ENCODE data around the gene DSTYK.
A peak's percentile ranks its signal among the peaks of the same experiment; 100 is the strongest.

The DSTYK gene

GRCh38 chr1:205129447-205130029 lies 82.0 kb downstream of the DSTYK start:
- H3K9me3 ChIP-seq = no peaks in the 10 kb centered on the region
- no peak for TF ChIP-seq CTCF (IDR thresholded peaks at IDR 0.05)

DNA sequence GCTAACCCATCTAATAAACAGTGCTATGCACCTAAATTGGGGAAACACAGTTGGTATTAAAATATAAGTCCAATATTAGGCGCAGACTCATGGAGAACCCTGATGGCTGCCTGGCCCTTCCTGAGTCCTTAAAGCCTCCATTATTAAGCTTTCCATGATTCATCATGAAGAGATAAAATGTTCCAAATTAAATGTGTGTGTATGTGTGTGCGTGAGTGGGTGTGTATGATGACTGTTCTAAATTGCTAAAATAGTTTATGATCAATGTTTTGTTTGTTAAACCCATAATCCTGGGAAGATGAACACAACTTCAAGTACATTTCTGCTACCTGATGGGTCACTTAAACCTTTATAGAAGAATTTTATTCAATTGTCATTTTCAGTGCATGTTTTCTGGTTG lies 83.5 kb downstream of the DSTYK start:
- no peak for TF ChIP-seq CTCF (IDR thresholded peaks at IDR 0.05)
- Histone ChIP-seq H3K4me1 (ENCODE audit: control insufficient read depth in 1 of 2, insufficient read depth in 1 of 2, low read depth in 1 of 2, low read length in 1 of 2) (peaks cover 12 to 15% of the 10 kb centered on the region in 2 experiments), H3K9me3 (no peaks in the 10 kb centered on the region), H3K27ac (peak overlapping the region; percentile 64), H3K4me3 (ENCODE audit: low read depth in 1 of 2, low read length in 1 of 2) (no peak overlapping the region), H3K36me3 (no peaks in the 10 kb centered on the region), H3K27me3 (no peaks in the 10 kb centered on the region)

More at GRCh38 chr1:205129447-205130029, 82.0 kb downstream of the DSTYK start:
- Histone ChIP-seq H3K27me3 (no peaks in the 10 kb centered on the region), H3K36me3 (no peaks in the 10 kb centered on the region), H3K4me3 (ENCODE audit: low read depth in 1 of 2, low read length in 1 of 2) (no peak overlapping the region), H3K4me1 (ENCODE audit: control insufficient read depth in 1 of 2, insufficient read depth in 1 of 2, low read depth in 1 of 2, low read length in 1 of 2) (peaks cover 11 to 12% of the 10 kb centered on the region in 2 experiments), H3K27ac (no peak overlapping the region)

GRCh38 chr1:205127646-205128045 lies 83.9 kb downstream of the DSTYK start:
- Histone ChIP-seq H3K4me3 (ENCODE audit: low read depth in 1 of 2, low read length in 1 of 2) (no peak overlapping the region), H3K36me3 (no peaks in the 10 kb centered on the region), H3K27ac (peak overlapping the region; percentile 64), H3K4me1 (ENCODE audit: control insufficient read depth in 1 of 2, insufficient read depth in 1 of 2, low read depth in 1 of 2, low read length in 1 of 2) (peaks cover 16 to 19% of the 10 kb centered on the region in 2 experiments), H3K27me3 (no peaks in the 10 kb centered on the region), H3K9me3 (no peaks in the 10 kb centered on the region)
- no peak for TF ChIP-seq CTCF (IDR thresholded peaks at IDR 0.05)

DNA sequence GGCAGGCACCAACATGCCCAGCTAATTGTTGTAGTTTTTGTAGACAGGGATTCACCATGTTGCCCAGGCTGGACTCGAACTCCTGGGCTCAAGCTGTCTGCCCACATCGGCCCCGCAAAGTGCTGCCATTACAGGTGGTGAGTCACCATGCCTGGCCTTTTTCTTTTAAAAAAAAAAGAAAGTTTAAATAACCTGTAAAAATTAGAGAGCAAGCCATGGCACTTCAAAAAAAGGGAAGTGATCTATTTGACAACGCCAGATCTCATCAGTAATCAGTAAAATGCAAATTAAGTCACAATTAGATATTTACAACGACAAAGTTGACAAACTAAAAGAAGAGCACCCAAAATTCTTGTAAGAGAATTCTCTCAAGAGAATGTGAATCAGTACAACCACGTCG lies 86.8 kb downstream of the DSTYK start:
- Histone ChIP-seq H3K4me3 (ENCODE audit: low read depth in 1 of 2, low read length in 1 of 2) (no peak overlapping the region), H3K9me3 (no peaks in the 10 kb centered on the region), H3K36me3 (no peaks in the 10 kb centered on the region), H3K4me1 (ENCODE audit: control insufficient read depth in 1 of 2, insufficient read depth in 1 of 2, low read depth in 1 of 2, low read length in 1 of 2) (peaks cover 39 to 43% of the 10 kb centered on the region in 2 experiments), H3K27me3 (no peaks in the 10 kb centered on the region), H3K27ac (no peak overlapping the region)
- TF ChIP-seq CTCF (IDR thresholded peaks at IDR 0.05) = no peak

DNA sequence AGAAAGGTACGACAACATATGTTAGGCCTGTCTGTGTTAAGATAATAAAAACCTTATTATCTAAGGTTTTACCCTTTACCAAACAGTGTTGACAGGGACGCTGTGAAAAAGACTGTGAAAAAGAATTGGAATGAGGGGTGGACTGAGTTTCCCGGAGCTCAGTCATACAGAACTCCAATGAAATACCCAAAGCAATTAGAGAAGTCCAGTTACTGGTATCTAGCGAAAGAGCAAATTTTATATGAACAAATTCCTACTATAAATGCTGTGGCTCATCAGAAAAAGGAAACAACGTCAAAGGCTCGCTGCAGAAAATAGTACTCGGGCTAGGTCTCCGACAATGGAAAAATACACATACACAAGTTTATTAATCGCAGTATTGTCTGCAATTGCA lies 89.0 kb downstream of the DSTYK start:
- H3K27me3 ChIP-seq = no peaks in the 10 kb centered on the region
- H3K4me1 ChIP-seq (ENCODE audit: control insufficient read depth in 1 of 2, insufficient read depth in 1 of 2, low read depth in 1 of 2, low read length in 1 of 2) = peaks cover 31 to 43% of the 10 kb centered on the region in 2 experiments
- no peaks in the 10 kb centered on the region for H3K9me3 ChIP-seq
- TF ChIP-seq CTCF (IDR thresholded peaks at IDR 0.05) = no peak
- peaks cover 7% of the 10 kb centered on the region for H3K36me3 ChIP-seq
- peak overlapping the region; percentile 95 for H3K27ac ChIP-seq
- H3K4me3 ChIP-seq (ENCODE audit: low read depth in 1 of 2, low read length in 1 of 2) = peak overlapping the region; percentile 82 to 94

Measured in neutrophil (primary cell).